H1 (cell line): ENCODE data around the gene MCM5. TPM values are rescaled to one million over a fixed set of nuclear protein-coding genes. Genes with fewer than 3 reads are reported as not detected.

Source experiments
- EP300 ChIP-seq, 2 experiments: IDR thresholded peaks; 1 replicate in 1 of 2; 2 replicates in 1 of 2; pipeline ENCODE4 v1.6.1; 2011 to 2012; ENCODE audit warnings: low read depth in 2 of 2, low read length in 2 of 2, mild to moderate bottlenecking in 2 of 2, borderline replicate concordance in 1 of 2, inconsistent platforms in 1 of 2, moderate library complexity in 1 of 2
- HDAC2 ChIP-seq, 2 experiments: fragments of 300-600 bp in 1 of 2; sonication (generic) in 1 of 2; IDR thresholded peaks; 2 replicates each; pipeline ENCODE4 v1.6.1; 2011 to 2012; ENCODE audit warnings: low read depth in 2 of 2, low read length in 2 of 2, mild to moderate bottlenecking in 2 of 2, moderate library complexity in 2 of 2, borderline replicate concordance in 1 of 2, inconsistent platforms in 1 of 2
- NANOG ChIP-seq: IDR thresholded peaks from 2 replicates; pipeline ENCODE4 v1.6.1; 2011; ENCODE audit warnings: low read length, low read depth, mild to moderate bottlenecking, inconsistent platforms; ENCODE audit not compliant: insufficient read depth, poor library complexity, severe bottlenecking
- RAD21 ChIP-seq, 2 experiments: IDR thresholded peaks in 1 of 2; conservative IDR thresholded peaks in 1 of 2; 2 replicates each; pipeline ENCODE4 v1.6.1; 2011; ENCODE audit warnings: low read depth in 2 of 2, low read length in 2 of 2, improper control_type of control experiment in 1 of 2, inconsistent platforms in 1 of 2, mild to moderate bottlenecking in 1 of 2, moderate library complexity in 1 of 2
- RXRA ChIP-seq: IDR thresholded peaks from 2 replicates; pipeline ENCODE4 v1.6.1; 2011; ENCODE audit warnings: low read depth, mild to moderate bottlenecking, low read length, moderate library complexity; ENCODE audit not compliant: insufficient read depth
- YY1 ChIP-seq: IDR thresholded peaks from 2 replicates; pipeline ENCODE4 v1.6.1; 2011; ENCODE audit warnings: low read depth, mild to moderate bottlenecking, low read length
- polyA plus RNA-seq, 7 experiments: library from polyadenylated mRNA; depleted of rRNA in 3 of 7; stranded (reverse) in 5 of 7; unstranded in 2 of 7; fragments of >200 nt in 5 of 7; fragments of 200-250 nt in 2 of 7; gene quantifications; 1 replicate in 5 of 7; 2 replicates in 1 of 7; 4 replicates in 1 of 7; pipeline versions ENCODE4 v1.2.1 to v1.2.3, GENCODE V29; 2011 to 2013; ENCODE audit warnings: missing spikeins in 2 of 7, mixed read lengths in 2 of 7
- total RNA-seq: library from RNA; stranded (reverse); fragmentation: NEBNext Ultra II Directional; extraction: Animal tissue kit (Norgen Biotek cat#: 25700); gene quantifications from 2 replicates; pipeline ENCODE4 v1.2.1, GENCODE V29; 2021

Gene MCM5
- total and polyA plus RNA-seq, 2 of the 8 experiments (the other 6 are each of a cell fraction or from before 2014, with no cell fraction given), result 210 to 305 TPM

- no peak for TF ChIP-seq RAD21 (IDR thresholded peaks at IDR 0.05 in 1 of 2, conservative IDR thresholded peaks at IDR 0.05 in 1 of 2; ENCODE audit: low read depth in 2 of 2, low read length in 2 of 2)
- TF ChIP-seq YY1, result no peak
- TF ChIP-seq RXRA, result no peak
- no peak for TF ChIP-seq HDAC2 (IDR thresholded peaks at IDR 0.05; ENCODE audit: borderline replicate concordance in 1 of 2, low read depth in 2 of 2, low read length in 2 of 2)
- TF ChIP-seq EP300 (IDR thresholded peaks at IDR 0.05; ENCODE audit: borderline replicate concordance in 1 of 2, low read depth in 2 of 2, low read length in 2 of 2), result no peak
- no peak for TF ChIP-seq NANOG
These were observed 20.6 kb upstream of the MCM5 start (continued) for GRCh38 chr22:35379146-35379993.
